Hepatocyte (in vitro differentiated cells): ENCODE results near the gene ATAT1. TPM values are rescaled to one million over a fixed set of nuclear protein-coding genes. Genes with fewer than 3 reads are reported as not detected.

ENCODE experiments used
- DNase-seq: peaks from one replicate; pipeline ENCODE4 v3.0.0-alpha.2; 2016; ENCODE audit warnings: low spot score
- H2AFZ ChIP-seq: fragments of 200-600 bp; sonication (generic); 2 replicates; pipeline ENCODE4 v1.6.0; 2016; ENCODE audit warnings: antibody characterized with exemption, mild to moderate bottlenecking
- H3K27ac ChIP-seq: fragments of 200-600 bp; sonication (generic); 2 replicates; pipeline ENCODE4 v1.5.1; 2016; ENCODE audit warnings: mild to moderate bottlenecking
- H3K27me3 ChIP-seq: fragments of 200-600 bp; sonication (generic); 2 replicates; pipeline ENCODE4 v1.6.1; 2016
- H3K36me3 ChIP-seq: fragments of 200-600 bp; sonication (generic); replicated peaks from 2 replicates; pipeline ENCODE4 v1.5.1; 2016; ENCODE audit warnings: low read depth; ENCODE audit not compliant: insufficient read depth
- H3K4me1 ChIP-seq: fragments of 200-600 bp; sonication (generic); 2 replicates; pipeline ENCODE4 v1.5.1; 2016; ENCODE audit warnings: mild to moderate bottlenecking, moderate library complexity; ENCODE audit not compliant: insufficient read depth
- H3K4me2 ChIP-seq: fragments of 200-600 bp; sonication (generic); 2 replicates; pipeline ENCODE4 v1.6.0; 2016
- H3K4me3 ChIP-seq: fragments of 200-600 bp; sonication (generic); 2 replicates; pipeline ENCODE4 v1.5.1; 2016; ENCODE audit warnings: mild to moderate bottlenecking
- H3K79me2 ChIP-seq: fragments of 200-600 bp; sonication (generic); 2 replicates; pipeline ENCODE4 v1.6.0; 2017; ENCODE audit warnings: mild to moderate bottlenecking
- H3K9me2 ChIP-seq: fragments of 200-600 bp; sonication (generic); replicated peaks from 2 replicates; pipeline ENCODE4 v1.6.0; 2017; ENCODE audit warnings: mild to moderate bottlenecking; ENCODE audit not compliant: insufficient read depth
- H3K9me3 ChIP-seq: fragments of 200-600 bp; sonication (generic); 2 replicates; pipeline ENCODE4 v1.5.1; 2016; ENCODE audit warnings: low read depth, mild to moderate bottlenecking
- H4K20me1 ChIP-seq: fragments of 200-600 bp; sonication (generic); 2 replicates; pipeline ENCODE4 v1.6.0; 2016; ENCODE audit warnings: mild to moderate bottlenecking; ENCODE audit not compliant: insufficient read depth, poor library complexity, severe bottlenecking
- EZH2 ChIP-seq: fragments of 200-600 bp; sonication (generic); IDR thresholded peaks from 2 replicates; pipeline ENCODE4 v1.6.1; 2016; ENCODE audit warnings: antibody characterized with exemption, mild to moderate bottlenecking, borderline replicate concordance
- EZH2phosphoT487 ChIP-seq: fragments of 200-600 bp; sonication (generic); IDR thresholded peaks from one replicate; pipeline ENCODE4 v1.6.1; 2018; ENCODE audit warnings: antibody characterized with exemption, mild to moderate bottlenecking, low read depth, moderate library complexity; ENCODE audit not compliant: unreplicated experiment, severe bottlenecking
- WGBS: methylation state at CpG from one replicate; pipeline ENCODE4 v1.1.6; 2016; ENCODE audit warnings: low lambda C conversion rate; ENCODE audit errors: missing lambda C conversion rate; 5-methylcytosine and 5-hydroxymethylcytosine counted together
- polyA plus RNA-seq: library from polyadenylated mRNA; unstranded; fragments of >200 nt; fragmentation: Nextera tagmentation; extraction: Ambion mirVana; gene quantifications from 2 replicates; pipeline ENCODE4 v1.2.1, GENCODE V29; 2016
- total RNA-seq: library from RNA; depleted of rRNA; stranded (reverse); fragments of >200 nt; gene quantifications from 2 replicates; pipeline ENCODE4 v1.2.3, GENCODE V29; 2014
- TF ChIP-seq, protein P1 (sequence below): fragments of 200-600 bp; sonication (generic); IDR thresholded peaks from 2 replicates; pipeline ENCODE4 v1.5.1; 2016; ENCODE audit warnings: antibody characterized with exemption, mild to moderate bottlenecking; ENCODE audit not compliant: poor library complexity

The ATAT1 gene
- total and polyA plus RNA-seq, 2 experiments from 2014 or later = 7.0 to 18.3 TPM

DNA sequence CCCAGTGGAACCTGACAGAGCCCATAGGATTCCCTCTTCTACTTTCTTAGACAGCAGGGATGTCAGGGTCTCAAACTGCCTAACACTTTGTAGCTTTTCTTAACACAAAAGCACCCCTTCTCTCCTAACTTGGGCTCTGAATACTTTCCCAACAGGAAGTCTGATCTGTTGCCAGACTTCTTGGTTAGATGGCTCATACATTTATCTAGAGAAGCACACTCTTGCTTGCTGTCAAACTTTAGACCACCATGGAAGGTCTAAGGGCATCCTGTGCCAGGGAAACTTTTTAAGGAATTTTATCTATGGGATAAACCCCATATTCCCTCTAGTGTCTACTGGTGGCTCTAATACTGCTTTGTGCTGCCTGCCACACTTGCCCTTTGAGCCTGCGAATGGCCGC lies 17.0 kb downstream of the ATAT1 start:
- Histone ChIP-seq H3K9me3 (no peaks in the 10 kb centered on the region), H3K4me3 (no peak overlapping the region), H3K9me2 (no peaks in the 10 kb centered on the region), H3K27me3 (no peaks in the 10 kb centered on the region), H3K79me2 (peaks cover 41% of the 10 kb centered on the region), H2AFZ (no peak overlapping the region), H3K4me1 (peaks cover 16% of the 10 kb centered on the region), H3K4me2 (no peak overlapping the region), H3K36me3 (no peaks in the 10 kb centered on the region), H3K27ac (no peak overlapping the region), H4K20me1 (peaks cover 8% of the 10 kb centered on the region)
- TF ChIP-seq EZH2 (no peak), EZH2phosphoT487 (no peak)
- TF ChIP-seq, protein P1, sequence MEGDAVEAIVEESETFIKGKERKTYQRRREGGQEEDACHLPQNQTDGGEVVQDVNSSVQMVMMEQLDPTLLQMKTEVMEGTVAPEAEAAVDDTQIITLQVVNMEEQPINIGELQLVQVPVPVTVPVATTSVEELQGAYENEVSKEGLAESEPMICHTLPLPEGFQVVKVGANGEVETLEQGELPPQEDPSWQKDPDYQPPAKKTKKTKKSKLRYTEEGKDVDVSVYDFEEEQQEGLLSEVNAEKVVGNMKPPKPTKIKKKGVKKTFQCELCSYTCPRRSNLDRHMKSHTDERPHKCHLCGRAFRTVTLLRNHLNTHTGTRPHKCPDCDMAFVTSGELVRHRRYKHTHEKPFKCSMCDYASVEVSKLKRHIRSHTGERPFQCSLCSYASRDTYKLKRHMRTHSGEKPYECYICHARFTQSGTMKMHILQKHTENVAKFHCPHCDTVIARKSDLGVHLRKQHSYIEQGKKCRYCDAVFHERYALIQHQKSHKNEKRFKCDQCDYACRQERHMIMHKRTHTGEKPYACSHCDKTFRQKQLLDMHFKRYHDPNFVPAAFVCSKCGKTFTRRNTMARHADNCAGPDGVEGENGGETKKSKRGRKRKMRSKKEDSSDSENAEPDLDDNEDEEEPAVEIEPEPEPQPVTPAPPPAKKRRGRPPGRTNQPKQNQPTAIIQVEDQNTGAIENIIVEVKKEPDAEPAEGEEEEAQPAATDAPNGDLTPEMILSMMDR = no peak
- WGBS = 93% methylated on average over 2 of the region's 2 CpGs
- DNase-seq = no peak

DNA sequence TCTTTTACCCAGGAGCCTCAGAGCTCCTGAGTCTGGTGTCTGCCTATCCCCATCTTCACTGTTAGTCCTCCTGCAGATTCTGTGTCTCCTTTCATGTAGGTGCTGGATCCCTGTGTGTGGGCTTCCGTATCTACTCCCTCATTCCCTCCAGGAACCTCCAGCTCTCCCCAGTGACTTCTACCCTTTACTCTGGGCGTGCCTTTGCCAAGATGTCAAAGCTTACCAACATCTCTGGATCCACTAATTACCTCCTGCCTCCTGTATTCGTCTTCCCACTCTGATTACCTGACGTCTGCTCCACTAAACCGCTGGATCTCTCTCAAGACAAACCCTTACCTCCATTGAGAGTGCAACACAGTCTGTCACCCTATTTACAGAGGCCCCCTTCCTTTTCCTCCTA lies 18.1 kb downstream of the ATAT1 start:
- H3K27me3 ChIP-seq = no peaks in the 10 kb centered on the region
- H3K4me3 ChIP-seq = no peak overlapping the region
- no peak overlapping the region for H3K4me2 ChIP-seq
- no peak overlapping the region for H2AFZ ChIP-seq
- TF ChIP-seq, protein P1 = no peak
- TF ChIP-seq EZH2 (no peak), EZH2phosphoT487 (no peak)
- H3K36me3 ChIP-seq = no peaks in the 10 kb centered on the region
- no peak overlapping the region for H3K27ac ChIP-seq
- H4K20me1 ChIP-seq = peaks cover 8% of the 10 kb centered on the region
- no peaks in the 10 kb centered on the region for H3K9me2 ChIP-seq
- H3K79me2 ChIP-seq = peaks cover 50% of the 10 kb centered on the region
- H3K4me1 ChIP-seq = peaks cover 19% of the 10 kb centered on the region
- WGBS = 87% methylated on average over 5 of the region's 5 CpGs
- no peaks in the 10 kb centered on the region for H3K9me3 ChIP-seq
- no peak for DNase-seq

DNA sequence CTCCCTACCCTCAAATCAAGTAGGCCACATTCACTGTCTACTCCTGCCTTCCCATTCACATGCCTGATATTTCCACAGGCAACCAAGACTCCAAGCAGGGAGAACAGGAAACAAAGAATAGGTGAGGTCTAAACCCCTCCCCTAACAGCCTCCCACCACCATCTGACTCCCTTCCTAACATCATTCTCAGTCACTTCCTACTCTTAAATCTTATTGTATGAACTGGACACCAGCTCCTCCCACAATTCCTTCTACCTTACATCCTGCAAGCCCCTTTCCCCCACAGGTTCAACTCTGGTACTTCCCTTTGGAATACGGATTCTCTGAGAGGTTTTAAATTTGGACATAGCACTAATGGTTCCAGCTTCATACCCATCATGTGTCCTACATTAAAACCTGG lies 19.3 kb downstream of the ATAT1 start:
- TF ChIP-seq EZH2phosphoT487 (no peak), EZH2 (no peak)
- TF ChIP-seq, protein P1 = no peak
- WGBS = 88% methylated on average over 1 of the region's 1 CpG
- Histone ChIP-seq H3K79me2 (peaks cover 50% of the 10 kb centered on the region), H2AFZ (no peak overlapping the region), H4K20me1 (peaks cover 8% of the 10 kb centered on the region), H3K9me3 (no peaks in the 10 kb centered on the region), H3K9me2 (no peaks in the 10 kb centered on the region), H3K27ac (peak overlapping the region; percentile 52), H3K4me1 (peaks cover 19% of the 10 kb centered on the region), H3K4me2 (peak overlapping the region; percentile 89), H3K27me3 (no peaks in the 10 kb centered on the region), H3K36me3 (no peaks in the 10 kb centered on the region), H3K4me3 (no peak overlapping the region)
- DNase-seq = no peak
